HG02973 (cell line): ENCODE measurements around the gene EFCAB8.

Experiments used
- ATAC-seq: cut with Tn5 transposase; IDR thresholded peaks from one replicate; pipeline ENCODE4 v1.9.1; 2021; ENCODE audit warnings: moderate library complexity; ENCODE audit not compliant: unreplicated experiment

EFCAB8 gene

GRCh38 chr20:32909896-32910571, 51.3 kb downstream of the EFCAB8 start:
- ATAC-seq = no peak

GRCh38 chr20:32911355-32911754, 52.6 kb downstream of the EFCAB8 start:
- no peak for ATAC-seq

GRCh38 chr20:32912688-32913087, 54.0 kb downstream of the EFCAB8 start:
- no peak for ATAC-seq

GRCh38 chr20:32914031-32914430, 55.3 kb downstream of the EFCAB8 start:
- no peak for ATAC-seq

- no peak for ATAC-seq
Observed at GRCh38 chr20:32917191-32917950, 58.6 kb downstream of the EFCAB8 start.

- no peak for ATAC-seq
Observed at GRCh38 chr20:32918296-32918695, 59.6 kb downstream of the EFCAB8 start.

- no peak for ATAC-seq
Observed at GRCh38 chr20:32918751-32919150, 60.0 kb downstream of the EFCAB8 start.

- no peak for ATAC-seq
Observed at GRCh38 chr20:32920066-32920465, 61.3 kb downstream of the EFCAB8 start.

- no peak for ATAC-seq
Observed at GRCh38 chr20:32920530-32921298, 62.0 kb downstream of the EFCAB8 start.

GRCh38 chr20:32922466-32922865, 63.7 kb downstream of the EFCAB8 start:
- ATAC-seq = no peak

- ATAC-seq = no peak
Observed at GRCh38 chr20:32924781-32925180, 66.1 kb downstream of the EFCAB8 start.

- no peak for ATAC-seq
Observed at GRCh38 chr20:32925481-32926196, 66.9 kb downstream of the EFCAB8 start.

- ATAC-seq = no peak
Observed at GRCh38 chr20:32929162-32929561, 70.4 kb downstream of the EFCAB8 start.

- ATAC-seq = no peak
Observed at GRCh38 chr20:32930181-32930580, 71.5 kb downstream of the EFCAB8 start.

- ATAC-seq = no peak
Observed at GRCh38 chr20:32930701-32931100, 72.0 kb downstream of the EFCAB8 start.

- no peak for ATAC-seq
Observed at GRCh38 chr20:32934580-32934979, 75.9 kb downstream of the EFCAB8 start.

- ATAC-seq = no peak
Observed at GRCh38 chr20:32941155-32941885, 82.6 kb downstream of the EFCAB8 start.

- no peak for ATAC-seq
Observed at GRCh38 chr20:32943490-32944052, 84.8 kb downstream of the EFCAB8 start.

GRCh38 chr20:32945710-32946221, 87.0 kb downstream of the EFCAB8 start:
- ATAC-seq = no peak

- ATAC-seq = no peak
Observed at GRCh38 chr20:32946629-32947028, 87.9 kb downstream of the EFCAB8 start.
